Astrocyte of the spinal cord (primary cell): ENCODE data around the gene PCSK2.

Source experiments
- DNase-seq: peaks from one replicate; pipeline ENCODE4 v3.0.0; 2011; ENCODE audit warnings: low read depth, low spot score
- H3K4me3 ChIP-seq: 2 replicates; pipeline ENCODE4 v1.5.1; 2011; ENCODE audit warnings: low read depth, mild to moderate bottlenecking, low read length, moderate library complexity
- in situ Hi-C: cut with HindIII; loops from 2 replicates; pipeline ENCODE4 v1.10.0; 2017; ENCODE audit warnings: low sequenced_read_pairs
- TF ChIP-seq, protein P1 (sequence below): IDR thresholded peaks from 2 replicates; pipeline ENCODE4 v1.5.1; 2012; ENCODE audit warnings: low read depth, mild to moderate bottlenecking, low read length, inconsistent platforms

Gene PCSK2

DNA sequence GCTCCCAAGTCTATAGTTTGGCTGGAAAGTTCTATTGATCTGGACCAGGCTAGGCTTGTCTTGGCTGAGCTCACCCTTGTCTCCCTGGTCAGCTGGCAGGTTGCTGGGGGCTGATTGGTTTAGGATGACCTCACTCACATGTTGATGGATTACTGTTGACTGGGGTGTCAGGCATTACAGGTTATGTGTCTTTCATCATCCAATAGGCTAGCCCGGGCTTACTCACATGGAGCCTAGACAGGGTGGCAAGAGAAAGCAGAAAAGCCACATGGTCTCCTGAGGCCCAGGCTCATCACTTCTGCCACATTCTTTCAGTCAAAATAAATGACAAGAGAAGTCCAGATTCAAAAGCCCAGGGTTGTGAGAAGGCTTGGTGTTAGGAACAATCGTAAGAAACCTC is 200.8 kb downstream of the PCSK2 start:
- in situ Hi-C loops = loop anchor here (25.0 kb wide), 1 partner anchor 615 kb away; no protein-coding TSS in a partner anchor
- H3K4me3 ChIP-seq = no peak overlapping the region
- TF ChIP-seq, protein P1, sequence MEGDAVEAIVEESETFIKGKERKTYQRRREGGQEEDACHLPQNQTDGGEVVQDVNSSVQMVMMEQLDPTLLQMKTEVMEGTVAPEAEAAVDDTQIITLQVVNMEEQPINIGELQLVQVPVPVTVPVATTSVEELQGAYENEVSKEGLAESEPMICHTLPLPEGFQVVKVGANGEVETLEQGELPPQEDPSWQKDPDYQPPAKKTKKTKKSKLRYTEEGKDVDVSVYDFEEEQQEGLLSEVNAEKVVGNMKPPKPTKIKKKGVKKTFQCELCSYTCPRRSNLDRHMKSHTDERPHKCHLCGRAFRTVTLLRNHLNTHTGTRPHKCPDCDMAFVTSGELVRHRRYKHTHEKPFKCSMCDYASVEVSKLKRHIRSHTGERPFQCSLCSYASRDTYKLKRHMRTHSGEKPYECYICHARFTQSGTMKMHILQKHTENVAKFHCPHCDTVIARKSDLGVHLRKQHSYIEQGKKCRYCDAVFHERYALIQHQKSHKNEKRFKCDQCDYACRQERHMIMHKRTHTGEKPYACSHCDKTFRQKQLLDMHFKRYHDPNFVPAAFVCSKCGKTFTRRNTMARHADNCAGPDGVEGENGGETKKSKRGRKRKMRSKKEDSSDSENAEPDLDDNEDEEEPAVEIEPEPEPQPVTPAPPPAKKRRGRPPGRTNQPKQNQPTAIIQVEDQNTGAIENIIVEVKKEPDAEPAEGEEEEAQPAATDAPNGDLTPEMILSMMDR = no peak
- DNase-seq = no peak

GRCh38 chr20:17430125-17430950 is 203.5 kb downstream of the PCSK2 start:
- DNase-seq = no peak
- H3K4me3 ChIP-seq = no peak overlapping the region
- TF ChIP-seq, protein P1 = no peak
- in situ Hi-C loops = loop anchor here (25.0 kb wide), 1 partner anchor 618 kb away; no protein-coding TSS in a partner anchor

DNA sequence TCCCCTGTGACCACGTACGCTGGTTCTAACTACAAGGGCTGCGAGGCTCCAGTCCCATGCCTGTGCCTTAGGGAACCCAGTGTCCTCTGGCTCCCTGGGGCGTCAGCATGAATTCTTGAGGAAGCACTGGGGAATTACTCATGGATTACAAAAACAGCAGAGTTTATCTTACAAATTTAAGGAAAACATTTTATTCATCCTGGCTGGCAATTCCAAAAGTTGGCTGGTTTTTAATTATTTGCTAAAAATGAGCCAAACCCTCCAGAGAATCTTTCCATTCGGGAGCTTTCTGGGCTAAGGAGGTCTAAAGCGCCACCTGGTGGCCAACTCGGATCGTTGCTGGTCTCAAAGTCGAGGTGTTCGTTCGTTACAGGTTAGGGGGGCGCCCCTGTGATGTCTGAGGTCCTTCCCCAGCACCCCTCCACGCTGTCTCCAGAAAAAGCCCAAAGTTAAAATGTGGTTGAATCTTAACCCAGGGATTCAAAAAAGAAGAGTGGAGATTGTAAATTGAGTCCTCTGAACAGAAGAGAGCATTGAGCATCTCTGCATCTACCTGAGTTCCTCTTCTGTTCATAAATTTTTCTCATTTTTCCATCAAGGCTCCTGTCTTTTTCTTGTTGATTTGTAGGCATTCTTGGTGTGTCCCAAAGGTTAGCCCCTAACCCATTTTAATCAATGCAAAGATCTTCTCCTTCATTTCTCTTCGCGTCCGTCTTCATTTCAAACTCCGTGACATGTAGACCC is 205.0 kb downstream of the PCSK2 start:
- no peak overlapping the region for H3K4me3 ChIP-seq
- TF ChIP-seq, protein P1 = peak; percentile 90
- in situ Hi-C loops = loop anchor here (25.0 kb wide), 1 partner anchor 619 kb away; no protein-coding TSS in a partner anchor
- peak; percentile 30 for DNase-seq

DNA sequence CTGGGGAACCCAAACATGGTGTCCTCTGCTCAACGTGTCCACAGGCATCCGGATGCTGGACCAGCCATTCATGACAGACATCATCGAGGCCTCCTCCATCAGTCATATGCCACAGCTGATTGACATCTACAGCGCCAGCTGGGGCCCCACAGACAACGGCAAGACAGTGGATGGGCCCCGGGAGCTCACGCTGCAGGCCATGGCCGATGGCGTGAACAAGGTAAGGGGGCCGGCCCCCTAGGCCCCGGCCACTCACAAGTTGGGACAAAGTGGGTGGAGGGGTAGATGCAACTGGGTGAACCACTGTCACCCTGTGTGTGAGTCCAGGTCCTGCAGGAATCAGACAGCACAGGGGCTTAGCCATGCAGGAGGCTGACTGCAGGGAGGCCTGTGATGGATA is 209.8 kb downstream of the PCSK2 start:
- no peak overlapping the region for H3K4me3 ChIP-seq
- no peak for DNase-seq
- TF ChIP-seq, protein P1 = no peak
- in situ Hi-C loops = loop anchor here (25.0 kb wide), 1 partner anchor 624 kb away; no protein-coding TSS in a partner anchor

- DNase-seq = no peak
- TF ChIP-seq, protein P1 = no peak
- in situ Hi-C loops = loop anchor here (25.0 kb wide), 1 partner anchor 625 kb away; no protein-coding TSS in a partner anchor
- H3K4me3 ChIP-seq = no peak overlapping the region
Measured at GRCh38 chr20:17437251-17437650, 210.4 kb downstream of the PCSK2 start.

DNA sequence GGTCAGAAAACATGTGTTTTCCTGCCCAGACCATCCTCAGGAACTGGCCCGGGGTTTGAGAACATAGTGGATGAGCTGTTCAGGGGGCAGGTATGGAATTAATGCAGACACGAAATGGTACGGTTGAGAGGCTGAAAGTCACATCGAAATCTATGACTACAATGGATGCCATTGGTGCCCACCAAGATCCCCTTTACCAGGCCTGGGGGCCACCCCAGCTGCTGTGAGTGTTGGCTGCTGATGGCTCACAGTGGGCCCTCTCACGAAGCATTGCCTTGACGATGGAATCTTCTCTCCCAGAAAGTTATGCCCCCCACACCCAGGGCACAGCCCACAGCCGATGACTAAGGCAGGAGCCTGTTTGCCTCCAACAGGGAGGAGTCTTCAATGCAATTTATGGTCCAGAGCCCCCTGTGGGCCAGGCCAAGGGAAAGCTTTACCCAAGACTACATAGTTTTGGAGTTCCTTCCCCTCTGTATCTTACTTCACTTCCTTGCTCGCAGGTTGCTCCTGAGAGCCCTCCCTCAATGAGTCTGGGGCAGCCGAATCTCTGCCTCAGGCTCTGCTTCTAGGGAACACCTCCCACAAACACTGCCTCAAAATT is 211.7 kb downstream of the PCSK2 start:
- TF ChIP-seq, protein P1 = no peak
- H3K4me3 ChIP-seq = no peak overlapping the region
- in situ Hi-C loops = loop anchor here (25.0 kb wide), 1 partner anchor 626 kb away; no protein-coding TSS in a partner anchor
- no peak for DNase-seq
